Measurements from ENCODE around the gene JMJD6. TPM values are rescaled to one million over a fixed set of nuclear protein-coding genes. Genes with fewer than 3 reads are reported as not detected.

JMJD6 gene
- total RNA-seq, 2 experiments from 2014 or later: 77.9 to 80.3 TPM

- Mint-ChIP-seq H3K4me1 (ENCODE audit: low read depth) (peaks cover 5% of the 10 kb centered on the region), H3K9me3 (no peaks in the 10 kb centered on the region), H3K27me3 (no peaks in the 10 kb centered on the region), H3K4me3 (no peak overlapping the region), H3K27ac (no peak overlapping the region), H3K36me3 (ENCODE audit: low read depth) (no peaks in the 10 kb centered on the region)
- no peak for TF ChIP-seq CTCF (IDR thresholded peaks at IDR 0.05)
- DNase-seq (no peak), ATAC-seq (no peak)
- intact Hi-C loops (cut with micrococcal nuclease): no loop called here
- CTCF ChIA-PET: interaction anchor here (0.8 to 2.2 kb wide), 4 partner anchors 10 to 61 kb away, joined by 3 to 6 read pairs (median 4); no protein-coding TSS in a partner anchor
- POLR2A ChIA-PET: interaction anchor here (1.0 kb wide), 1 partner anchor 13 kb away, joined by 5 read pairs; no protein-coding TSS in a partner anchor
These were observed 41.6 kb downstream of the JMJD6 start for GRCh38 chr17:76684756-76685155.

GRCh38 chr17:76683921-76684745 lies 42.3 kb downstream of the JMJD6 start:
- DNase-seq (no peak), ATAC-seq (no peak)
- Mint-ChIP-seq H3K27ac (no peak overlapping the region), H3K36me3 (ENCODE audit: low read depth) (no peaks in the 10 kb centered on the region), H3K9me3 (no peaks in the 10 kb centered on the region), H3K4me3 (no peak overlapping the region), H3K27me3 (no peaks in the 10 kb centered on the region), H3K4me1 (ENCODE audit: low read depth) (peaks cover 5% of the 10 kb centered on the region)
- CTCF ChIA-PET: interaction anchor here (0.8 to 2.2 kb wide), 6 partner anchors 9 to 137 kb away, joined by 3 to 6 read pairs (median 3); no protein-coding TSS in a partner anchor
- POLR2A ChIA-PET: interaction anchor here (1.0 kb wide), 1 partner anchor 13 kb away, joined by 5 read pairs; no protein-coding TSS in a partner anchor
- intact Hi-C loops (cut with micrococcal nuclease): no loop called here
- TF ChIP-seq CTCF (IDR thresholded peaks at IDR 0.05): no peak

- intact Hi-C loops (cut with micrococcal nuclease): no loop called here
- Mint-ChIP-seq H3K9me3 (no peaks in the 10 kb centered on the region), H3K4me1 (ENCODE audit: low read depth) (peaks cover 5% of the 10 kb centered on the region), H3K27me3 (no peaks in the 10 kb centered on the region), H3K4me3 (no peak overlapping the region), H3K27ac (no peak overlapping the region), H3K36me3 (ENCODE audit: low read depth) (no peaks in the 10 kb centered on the region)
- CTCF ChIA-PET: interaction anchor here (0.9 to 3.3 kb wide), 5 partner anchors 11 to 162 kb away, joined by 3 to 41 read pairs (median 3); no protein-coding TSS in a partner anchor
- POLR2A ChIA-PET: no interaction called here
- no peak for TF ChIP-seq CTCF (IDR thresholded peaks at IDR 0.05)
- DNase-seq: no peak
- no peak for ATAC-seq
These were observed 43.2 kb downstream of the JMJD6 start for GRCh38 chr17:76683011-76683755.

GRCh38 chr17:76682296-76682695 lies 44.1 kb downstream of the JMJD6 start:
- no peak overlapping the region for H3K27ac Mint-ChIP-seq
- TF ChIP-seq CTCF (IDR thresholded peaks at IDR 0.05): no peak

More at GRCh38 chr17:76682296-76682695, 44.1 kb downstream of the JMJD6 start:
- ATAC-seq (no peak), DNase-seq (no peak)
- no peaks in the 10 kb centered on the region for H3K27me3 Mint-ChIP-seq
- no peak overlapping the region for H3K4me3 Mint-ChIP-seq
- POLR2A ChIA-PET: interaction anchor here (1.0 to 1.2 kb wide), 2 partner anchors 115 to 124 kb away, joined by 3 to 4 read pairs; no protein-coding TSS in a partner anchor
- no peaks in the 10 kb centered on the region for H3K9me3 Mint-ChIP-seq
- peaks cover 5% of the 10 kb centered on the region for H3K4me1 Mint-ChIP-seq (ENCODE audit: low read depth)
- CTCF ChIA-PET: interaction anchor here (0.9 to 3.3 kb wide), 24 partner anchors 8 to 167 kb away, joined by 3 to 41 read pairs (median 8); partner anchors contain the start of genes MXRA7 and ST6GALNAC1
- no peaks in the 10 kb centered on the region for H3K36me3 Mint-ChIP-seq (ENCODE audit: low read depth)
- intact Hi-C loops (cut with micrococcal nuclease): no loop called here
